HL-60 (cell line): Measurements from ENCODE around the gene SFI1.

Experiments used
- DNase-seq, 2 experiments: peaks; one replicate each; pipeline ENCODE4 v3.0.0-alpha.2; 2010 to 2020; ENCODE audit warnings: low read depth in 1 of 2, low spot score in 1 of 2
- H3K27ac ChIP-seq: fragments of 250-450 bp; sonication (Bioruptor Pico); replicated peaks from 2 replicates; pipeline ENCODE4 v1.5.1; 2020; ENCODE audit warnings: mild to moderate bottlenecking, moderate library complexity
- H3K27me3 ChIP-seq: fragments of 250-450 bp; sonication (Bioruptor Pico); 2 replicates; pipeline ENCODE4 v1.5.1; 2021; ENCODE audit warnings: mild to moderate bottlenecking, moderate library complexity; ENCODE audit not compliant: insufficient read depth, poor library complexity, severe bottlenecking
- H3K4me3 ChIP-seq: replicated peaks from 2 replicates; pipeline ENCODE4 v1.5.1; 2011; ENCODE audit warnings: mild to moderate bottlenecking, control low read depth, low read length; ENCODE audit not compliant: insufficient read depth
- GABPA ChIP-seq: IDR thresholded peaks from 2 replicates; pipeline ENCODE4 v1.6.1; 2012; ENCODE audit warnings: low read depth
- POLR2AphosphoS5 ChIP-seq: IDR thresholded peaks from 2 replicates; pipeline ENCODE4 v1.6.1; 2012; ENCODE audit warnings: low read depth
- SPI1 ChIP-seq: IDR thresholded peaks from 2 replicates; pipeline ENCODE4 v1.6.1; 2012; ENCODE audit warnings: low read depth, mild to moderate bottlenecking, borderline replicate concordance
- TF ChIP-seq, protein P1 (sequence below): IDR thresholded peaks from one replicate; pipeline ENCODE4 v1.5.1; 2011; ENCODE audit warnings: low read length, control low read depth, inconsistent platforms; ENCODE audit not compliant: insufficient read depth
- TF ChIP-seq, protein P2 (sequence below): IDR thresholded peaks from 2 replicates; pipeline ENCODE4 v1.6.1; 2012; ENCODE audit warnings: low read depth; ENCODE audit not compliant: insufficient replicate concordance

The SFI1 gene

GRCh38 chr22:31625661-31626426 is 129.5 kb downstream of the SFI1 start:
- Histone ChIP-seq H3K27ac (no peak overlapping the region), H3K27me3 (no peaks in the 10 kb centered on the region), H3K4me3 (no peak overlapping the region)
- no peak for DNase-seq
- TF ChIP-seq, protein P1, sequence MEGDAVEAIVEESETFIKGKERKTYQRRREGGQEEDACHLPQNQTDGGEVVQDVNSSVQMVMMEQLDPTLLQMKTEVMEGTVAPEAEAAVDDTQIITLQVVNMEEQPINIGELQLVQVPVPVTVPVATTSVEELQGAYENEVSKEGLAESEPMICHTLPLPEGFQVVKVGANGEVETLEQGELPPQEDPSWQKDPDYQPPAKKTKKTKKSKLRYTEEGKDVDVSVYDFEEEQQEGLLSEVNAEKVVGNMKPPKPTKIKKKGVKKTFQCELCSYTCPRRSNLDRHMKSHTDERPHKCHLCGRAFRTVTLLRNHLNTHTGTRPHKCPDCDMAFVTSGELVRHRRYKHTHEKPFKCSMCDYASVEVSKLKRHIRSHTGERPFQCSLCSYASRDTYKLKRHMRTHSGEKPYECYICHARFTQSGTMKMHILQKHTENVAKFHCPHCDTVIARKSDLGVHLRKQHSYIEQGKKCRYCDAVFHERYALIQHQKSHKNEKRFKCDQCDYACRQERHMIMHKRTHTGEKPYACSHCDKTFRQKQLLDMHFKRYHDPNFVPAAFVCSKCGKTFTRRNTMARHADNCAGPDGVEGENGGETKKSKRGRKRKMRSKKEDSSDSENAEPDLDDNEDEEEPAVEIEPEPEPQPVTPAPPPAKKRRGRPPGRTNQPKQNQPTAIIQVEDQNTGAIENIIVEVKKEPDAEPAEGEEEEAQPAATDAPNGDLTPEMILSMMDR = no peak
- TF ChIP-seq POLR2AphosphoS5 = no peak

- no peak for TF ChIP-seq GABPA
- TF ChIP-seq SPI1 = no peak
- TF ChIP-seq, protein P1 = no peak
- TF ChIP-seq, protein P2, sequence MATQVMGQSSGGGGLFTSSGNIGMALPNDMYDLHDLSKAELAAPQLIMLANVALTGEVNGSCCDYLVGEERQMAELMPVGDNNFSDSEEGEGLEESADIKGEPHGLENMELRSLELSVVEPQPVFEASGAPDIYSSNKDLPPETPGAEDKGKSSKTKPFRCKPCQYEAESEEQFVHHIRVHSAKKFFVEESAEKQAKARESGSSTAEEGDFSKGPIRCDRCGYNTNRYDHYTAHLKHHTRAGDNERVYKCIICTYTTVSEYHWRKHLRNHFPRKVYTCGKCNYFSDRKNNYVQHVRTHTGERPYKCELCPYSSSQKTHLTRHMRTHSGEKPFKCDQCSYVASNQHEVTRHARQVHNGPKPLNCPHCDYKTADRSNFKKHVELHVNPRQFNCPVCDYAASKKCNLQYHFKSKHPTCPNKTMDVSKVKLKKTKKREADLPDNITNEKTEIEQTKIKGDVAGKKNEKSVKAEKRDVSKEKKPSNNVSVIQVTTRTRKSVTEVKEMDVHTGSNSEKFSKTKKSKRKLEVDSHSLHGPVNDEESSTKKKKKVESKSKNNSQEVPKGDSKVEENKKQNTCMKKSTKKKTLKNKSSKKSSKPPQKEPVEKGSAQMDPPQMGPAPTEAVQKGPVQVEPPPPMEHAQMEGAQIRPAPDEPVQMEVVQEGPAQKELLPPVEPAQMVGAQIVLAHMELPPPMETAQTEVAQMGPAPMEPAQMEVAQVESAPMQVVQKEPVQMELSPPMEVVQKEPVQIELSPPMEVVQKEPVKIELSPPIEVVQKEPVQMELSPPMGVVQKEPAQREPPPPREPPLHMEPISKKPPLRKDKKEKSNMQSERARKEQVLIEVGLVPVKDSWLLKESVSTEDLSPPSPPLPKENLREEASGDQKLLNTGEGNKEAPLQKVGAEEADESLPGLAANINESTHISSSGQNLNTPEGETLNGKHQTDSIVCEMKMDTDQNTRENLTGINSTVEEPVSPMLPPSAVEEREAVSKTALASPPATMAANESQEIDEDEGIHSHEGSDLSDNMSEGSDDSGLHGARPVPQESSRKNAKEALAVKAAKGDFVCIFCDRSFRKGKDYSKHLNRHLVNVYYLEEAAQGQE = no peak
- no peak for TF ChIP-seq POLR2AphosphoS5
- no peak for DNase-seq
- H3K27ac ChIP-seq = no peak overlapping the region
- H3K27me3 ChIP-seq = no peaks in the 10 kb centered on the region
- H3K4me3 ChIP-seq = no peak overlapping the region
Measured at GRCh38 chr22:31626427-31627150, 130.3 kb downstream of the SFI1 start.

GRCh38 chr22:31627223-31627731 is 130.9 kb downstream of the SFI1 start:
- TF ChIP-seq SPI1 (no peak), GABPA (no peak), POLR2AphosphoS5 (no peak)
- TF ChIP-seq, protein P2 = no peak
- TF ChIP-seq, protein P1 = no peak
- H3K4me3 ChIP-seq = no peak overlapping the region
- no peak overlapping the region for H3K27ac ChIP-seq
- no peaks in the 10 kb centered on the region for H3K27me3 ChIP-seq
- DNase-seq = no peak
